Left lung (tissue), 10 donors: ENCODE results near the gene CCL22. TPM values are rescaled to one million over a fixed set of nuclear protein-coding genes. Genes with fewer than 3 reads are reported as not detected.

Source experiments
- ATAC-seq: fragments of 200-7000 bp; cut with Tn5 transposase; one replicate; pipeline ENCODE4 v1.9.1; 2020; ENCODE audit warnings: moderate library complexity
- DNase-seq, 4 donors: peaks; one replicate each; pipeline ENCODE4 v3.0.0-alpha.2; 2013 to 2020
- H3K27ac ChIP-seq, 2 donors: fragments of 200-600 bp; sonication (generic) in 1 of 2; one replicate each; pipeline versions ENCODE4 v1.5.0 to v1.8.0; 2020 to 2021
- H3K27me3 ChIP-seq, 2 donors: fragments of 200-600 bp; sonication (generic) in 1 of 2; one replicate each; pipeline versions ENCODE4 v1.5.0 to v1.8.0; 2020 to 2021
- H3K36me3 ChIP-seq, 2 donors: fragments of 200-600 bp; sonication (generic) in 1 of 2; one replicate each; pipeline versions ENCODE4 v1.5.0 to v1.8.0; 2020 to 2021
- H3K4me1 ChIP-seq, 2 donors: fragments of 200-600 bp; one replicate each; pipeline ENCODE4 v1.8.0; 2021
- H3K4me3 ChIP-seq, 2 donors: fragments of 200-600 bp; sonication (generic) in 1 of 2; one replicate each; pipeline versions ENCODE4 v1.5.0 to v1.8.0; 2020 to 2021; ENCODE audit warnings: mild to moderate bottlenecking in 1 of 2
- H3K9me3 ChIP-seq, 2 donors: fragments of 200-600 bp; sonication (generic) in 1 of 2; one replicate each; pipeline versions ENCODE4 v1.5.0 to v1.8.0; 2020 to 2021
- intact Hi-C, 2 donors: fragments of 100-400 bp; cut with DNase I; formaldehyde crosslinking; loops; one replicate each; pipeline versions ENCODE4 v1.11.2 to v1.14.2; 2022
- polyA plus RNA-seq, 6 donors: library from polyadenylated mRNA; unstranded; fragments of 120-200 nt; gene quantifications; one replicate each; pipeline ENCODE4 v1.2.1, GENCODE V29; 2013; ENCODE audit not compliant: insufficient read length in 6 of 6
- total RNA-seq, 2 donors: library from RNA; stranded (reverse); fragmentation: NEBNext Ultra II Directional; extraction: Animal tissue kit (Norgen Biotek cat#: 25700); gene quantifications; one replicate each; pipeline ENCODE4 v1.2.1, GENCODE V29; 2021
- TF ChIP-seq, protein P1 (sequence below), 2 donors: fragments of 200-600 bp; sonication (generic) in 1 of 2; IDR thresholded peaks; one replicate each; pipeline versions ENCODE4 v1.5.0 to v1.8.0; 2021; ENCODE audit warnings: antibody characterized with exemption in 2 of 2
- donor health status: DM: no; HTN: yes; CAD: no.
- donor health status: DM: no; HTN: no; CAD: no.

The CCL22 gene
- total and polyA plus RNA-seq, 8 donors = 0.08 to 2.4 (median 0.21) TPM

DNA sequence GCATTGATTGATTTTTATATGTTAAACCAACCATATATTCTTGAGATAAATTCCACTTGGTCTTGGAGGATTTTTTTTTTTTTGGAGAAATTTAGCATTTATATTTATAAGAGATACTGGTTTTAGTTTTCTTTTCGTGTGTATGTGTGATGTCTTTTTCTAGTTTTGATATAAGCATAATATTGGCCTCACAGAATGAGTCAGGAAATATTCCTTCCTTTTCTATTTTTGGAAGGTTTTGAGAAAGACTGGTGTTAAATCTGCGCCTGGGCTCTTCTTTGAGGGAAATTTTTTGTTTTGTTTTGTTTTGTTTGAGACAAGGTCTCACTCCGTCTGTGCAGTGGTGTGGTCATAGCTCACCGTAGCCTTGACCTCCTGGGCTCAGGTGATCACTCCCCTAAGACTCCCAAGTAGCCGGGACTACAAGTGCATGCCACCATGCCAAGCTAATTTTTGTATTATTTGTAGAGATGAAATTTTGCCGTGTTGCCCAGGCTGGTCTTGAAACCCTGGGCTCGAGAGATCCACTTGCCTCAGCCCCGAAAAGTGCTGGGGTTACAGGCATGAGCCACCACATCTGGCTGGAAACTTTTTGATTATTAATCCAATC, 28.8 kb upstream of the CCL22 start:
- TF ChIP-seq, protein P1, sequence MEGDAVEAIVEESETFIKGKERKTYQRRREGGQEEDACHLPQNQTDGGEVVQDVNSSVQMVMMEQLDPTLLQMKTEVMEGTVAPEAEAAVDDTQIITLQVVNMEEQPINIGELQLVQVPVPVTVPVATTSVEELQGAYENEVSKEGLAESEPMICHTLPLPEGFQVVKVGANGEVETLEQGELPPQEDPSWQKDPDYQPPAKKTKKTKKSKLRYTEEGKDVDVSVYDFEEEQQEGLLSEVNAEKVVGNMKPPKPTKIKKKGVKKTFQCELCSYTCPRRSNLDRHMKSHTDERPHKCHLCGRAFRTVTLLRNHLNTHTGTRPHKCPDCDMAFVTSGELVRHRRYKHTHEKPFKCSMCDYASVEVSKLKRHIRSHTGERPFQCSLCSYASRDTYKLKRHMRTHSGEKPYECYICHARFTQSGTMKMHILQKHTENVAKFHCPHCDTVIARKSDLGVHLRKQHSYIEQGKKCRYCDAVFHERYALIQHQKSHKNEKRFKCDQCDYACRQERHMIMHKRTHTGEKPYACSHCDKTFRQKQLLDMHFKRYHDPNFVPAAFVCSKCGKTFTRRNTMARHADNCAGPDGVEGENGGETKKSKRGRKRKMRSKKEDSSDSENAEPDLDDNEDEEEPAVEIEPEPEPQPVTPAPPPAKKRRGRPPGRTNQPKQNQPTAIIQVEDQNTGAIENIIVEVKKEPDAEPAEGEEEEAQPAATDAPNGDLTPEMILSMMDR (IDR thresholded peaks at IDR 0.05) = no peak
- Histone ChIP-seq H3K4me1 (no peaks in the 10 kb centered on the region), H3K27me3 (no peaks in the 10 kb centered on the region), H3K27ac (no peak overlapping the region), H3K9me3 (peaks cover 0 to 10% of the 10 kb centered on the region in 2 donors), H3K4me3 (no peak overlapping the region), H3K36me3 (no peaks in the 10 kb centered on the region)
- intact Hi-C loops = no loop called here
- no peak for DNase-seq
- no peak for ATAC-seq

DNA sequence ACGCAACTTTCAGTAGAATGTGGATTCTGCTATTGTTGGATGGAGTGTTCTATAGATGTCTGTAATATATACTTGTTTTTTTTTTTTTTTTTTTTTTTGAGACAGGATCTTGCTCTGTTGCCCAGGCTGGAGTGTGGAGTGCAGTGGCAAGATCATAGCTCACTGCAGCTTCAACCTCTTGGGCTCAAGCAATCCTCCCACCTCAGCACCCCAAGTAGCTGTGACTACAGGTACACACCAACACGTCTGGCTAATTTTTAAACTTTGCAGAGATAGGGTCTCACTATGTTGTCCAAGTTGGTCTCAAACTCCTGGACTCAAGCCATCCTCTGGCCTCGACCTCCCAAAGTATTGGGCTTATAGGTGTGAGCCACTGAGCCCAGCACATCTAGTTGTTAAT, 27.2 kb upstream of the CCL22 start:
- no peak for ATAC-seq

DNA sequence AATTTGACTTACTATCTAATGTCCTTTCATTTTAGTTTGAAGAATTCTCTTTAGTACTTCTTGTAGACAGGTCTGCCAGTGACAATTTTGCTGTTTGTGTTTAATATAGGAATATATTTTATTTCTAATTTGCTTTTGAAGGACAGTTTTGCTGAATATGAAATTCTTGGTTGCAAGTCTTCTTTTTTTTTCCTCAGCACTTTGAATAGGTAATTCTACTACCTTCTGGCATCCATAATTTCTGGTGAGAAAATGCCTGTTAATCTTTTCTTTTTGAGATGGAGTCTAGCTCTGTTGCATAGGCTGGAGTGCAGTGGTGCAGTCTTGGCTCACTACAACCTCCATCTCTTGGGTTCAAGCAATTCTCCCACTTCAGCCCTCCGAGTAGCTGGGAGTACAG, 25.2 kb upstream of the CCL22 start:
- no peak overlapping the region for H3K27ac ChIP-seq
- intact Hi-C loops = no loop called here
- DNase-seq = no peak
- no peak for ATAC-seq
- peaks cover 0 to 5% of the 10 kb centered on the region in 2 donors for H3K9me3 ChIP-seq
- H3K36me3 ChIP-seq = no peaks in the 10 kb centered on the region
- no peaks in the 10 kb centered on the region for H3K27me3 ChIP-seq
- TF ChIP-seq, protein P1 (IDR thresholded peaks at IDR 0.05) = no peak
- H3K4me1 ChIP-seq = no peaks in the 10 kb centered on the region
- H3K4me3 ChIP-seq = no peak overlapping the region

More for the DNA sequence above, 27.2 kb upstream of the CCL22 start:
- Histone ChIP-seq H3K4me3 (no peak overlapping the region), H3K9me3 (peaks cover 0 to 7% of the 10 kb centered on the region in 2 donors), H3K4me1 (no peaks in the 10 kb centered on the region), H3K27ac (no peak overlapping the region), H3K27me3 (no peaks in the 10 kb centered on the region), H3K36me3 (no peaks in the 10 kb centered on the region)
- DNase-seq = no peak
- intact Hi-C loops = no loop called here
- TF ChIP-seq, protein P1 (IDR thresholded peaks at IDR 0.05) = no peak

DNA sequence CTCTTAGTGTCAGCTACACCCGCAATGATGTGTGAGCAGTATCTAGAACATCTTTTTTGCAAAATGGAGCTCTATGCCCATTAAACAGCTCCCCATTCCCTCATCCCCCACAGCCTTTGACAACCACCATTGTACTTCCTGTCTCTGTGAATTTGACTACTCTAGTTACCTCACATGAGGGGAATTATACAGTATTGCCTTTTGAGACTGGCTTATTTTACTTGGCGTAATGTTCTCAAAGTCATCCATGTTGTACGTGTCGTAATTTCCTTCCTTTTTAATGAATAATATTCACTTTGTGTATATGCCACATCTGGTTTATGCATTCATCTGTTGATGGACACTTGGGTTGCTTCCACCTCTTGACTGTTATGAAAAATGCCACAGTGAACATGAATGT, 23.2 kb upstream of the CCL22 start:
- intact Hi-C loops = no loop called here
- DNase-seq (no peak), ATAC-seq (no peak)
- Histone ChIP-seq H3K9me3 (peaks cover 0 to 5% of the 10 kb centered on the region in 2 donors), H3K4me3 (no peak overlapping the region), H3K36me3 (no peaks in the 10 kb centered on the region), H3K4me1 (peaks cover 0 to 9% of the 10 kb centered on the region in 2 donors), H3K27ac (no peak overlapping the region), H3K27me3 (no peaks in the 10 kb centered on the region)
- TF ChIP-seq, protein P1 (IDR thresholded peaks at IDR 0.05) = no peak

DNA sequence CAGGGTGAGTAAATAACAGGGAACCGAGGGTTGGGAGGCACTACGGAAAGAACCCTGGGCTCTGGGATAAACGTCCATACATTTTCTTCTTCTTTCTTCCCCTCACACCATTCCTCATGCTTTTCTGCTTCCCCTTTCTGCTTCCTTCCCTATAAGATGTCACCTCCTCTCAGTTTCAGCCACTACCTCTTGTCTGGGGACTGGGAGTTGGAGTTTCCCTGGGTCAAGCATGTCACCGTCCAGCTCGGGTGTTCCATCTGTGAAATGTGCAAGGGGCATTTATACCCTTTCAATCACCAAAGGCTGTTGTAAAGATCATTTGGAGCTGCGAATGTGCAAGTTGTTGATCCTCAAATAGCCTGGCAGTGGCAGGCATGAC, 17.5 kb upstream of the CCL22 start:
- Histone ChIP-seq H3K27me3 (no peaks in the 10 kb centered on the region), H3K9me3 (no peaks in the 10 kb centered on the region), H3K27ac (peak overlapping the region; percentile 28 to 61), H3K4me1 (peaks cover 7 to 27% of the 10 kb centered on the region in 2 donors), H3K36me3 (no peaks in the 10 kb centered on the region), H3K4me3 (no peak overlapping the region)
- DNase-seq (no peak), ATAC-seq (peak; percentile 19)
- intact Hi-C loops = no loop called here
- TF ChIP-seq, protein P1 (IDR thresholded peaks at IDR 0.05) = no peak
